Measurements from ENCODE around the gene KIAA0513.

DNA sequence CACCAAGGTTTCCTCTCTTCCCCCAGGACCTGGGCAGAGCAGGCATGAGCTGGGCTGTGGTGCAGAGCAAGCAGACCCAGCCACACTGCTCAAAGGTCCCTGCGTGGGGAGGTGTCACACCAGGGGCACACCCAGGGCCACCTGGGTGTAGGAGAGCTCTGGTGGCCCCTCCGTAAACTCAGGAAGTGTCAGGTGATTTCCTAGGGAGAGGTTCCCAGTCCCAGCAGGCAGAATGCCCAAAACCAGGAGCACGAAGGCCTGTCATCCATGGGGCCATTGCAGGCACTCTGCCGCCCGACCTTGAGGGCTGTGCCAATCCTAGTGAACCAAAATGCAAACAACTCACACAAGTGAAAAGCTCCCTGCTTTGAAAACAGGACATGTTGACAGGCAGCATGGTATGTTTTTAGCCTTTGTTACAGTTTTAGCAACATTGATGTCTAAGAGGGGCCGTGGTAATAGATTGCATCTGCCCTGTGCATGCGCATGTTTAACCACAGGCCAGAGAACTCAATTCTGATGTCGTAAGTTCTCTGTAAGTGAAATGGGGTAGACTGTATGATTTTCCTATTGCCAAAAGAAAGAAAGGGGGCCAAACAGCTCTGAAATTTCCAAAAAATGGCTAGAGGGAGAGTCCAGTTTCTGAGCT, 63.4 kb downstream of the KIAA0513 start:
- TF ChIP-seq, protein P1, sequence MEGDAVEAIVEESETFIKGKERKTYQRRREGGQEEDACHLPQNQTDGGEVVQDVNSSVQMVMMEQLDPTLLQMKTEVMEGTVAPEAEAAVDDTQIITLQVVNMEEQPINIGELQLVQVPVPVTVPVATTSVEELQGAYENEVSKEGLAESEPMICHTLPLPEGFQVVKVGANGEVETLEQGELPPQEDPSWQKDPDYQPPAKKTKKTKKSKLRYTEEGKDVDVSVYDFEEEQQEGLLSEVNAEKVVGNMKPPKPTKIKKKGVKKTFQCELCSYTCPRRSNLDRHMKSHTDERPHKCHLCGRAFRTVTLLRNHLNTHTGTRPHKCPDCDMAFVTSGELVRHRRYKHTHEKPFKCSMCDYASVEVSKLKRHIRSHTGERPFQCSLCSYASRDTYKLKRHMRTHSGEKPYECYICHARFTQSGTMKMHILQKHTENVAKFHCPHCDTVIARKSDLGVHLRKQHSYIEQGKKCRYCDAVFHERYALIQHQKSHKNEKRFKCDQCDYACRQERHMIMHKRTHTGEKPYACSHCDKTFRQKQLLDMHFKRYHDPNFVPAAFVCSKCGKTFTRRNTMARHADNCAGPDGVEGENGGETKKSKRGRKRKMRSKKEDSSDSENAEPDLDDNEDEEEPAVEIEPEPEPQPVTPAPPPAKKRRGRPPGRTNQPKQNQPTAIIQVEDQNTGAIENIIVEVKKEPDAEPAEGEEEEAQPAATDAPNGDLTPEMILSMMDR (IDR thresholded peaks at IDR 0.05): no peak
- TF ChIP-seq EZH2 (IDR thresholded peaks at IDR 0.05): no peak

All from neural progenitor cell (in vitro differentiated cells).